HepG2 (cell line): ENCODE data around the gene PDSS2. TPM values are rescaled to one million over a fixed set of nuclear protein-coding genes. Genes with fewer than 3 reads are reported as not detected.

ENCODE experiments used
- BHLHE40 ChIP-seq: IDR thresholded peaks from 2 replicates; pipeline ENCODE4 v1.6.1; 2011; ENCODE audit warnings: low read length, improper control_type of control experiment
- HMGXB4 ChIP-seq, 2 experiments: sonication (generic) in 1 of 2; formaldehyde crosslinking in 1 of 2; IDR thresholded peaks; 2 replicates each; pipeline versions ENCODE4 v1.4.0 to v1.6.1; 2018 to 2020; ENCODE audit warnings: missing genetic modification reagents in 2 of 2, borderline replicate concordance in 1 of 2, low read depth in 1 of 2, mild to moderate bottlenecking in 1 of 2, missing biosample characterization in 1 of 2
- HOXA9 ChIP-seq: sonication (generic); formaldehyde crosslinking; IDR thresholded peaks from 2 replicates; pipeline ENCODE4 v1.8.1; 2022; ENCODE audit warnings: missing genetic modification reagents, mild to moderate bottlenecking, moderate library complexity, borderline replicate concordance
- POLR2G ChIP-seq: fragments of 200-400 bp; formaldehyde crosslinking; IDR thresholded peaks from 2 replicates; pipeline ENCODE4 v1.6.1; 2018; ENCODE audit warnings: mild to moderate bottlenecking, low read depth, low read length, moderate library complexity
- SNAPC2 ChIP-seq: sonication (generic); formaldehyde crosslinking; IDR thresholded peaks from 2 replicates; pipeline ENCODE4 v1.8.1; 2022; ENCODE audit warnings: mild to moderate bottlenecking, missing genetic modification reagents
- TOPORS ChIP-seq: sonication (generic); formaldehyde crosslinking; IDR thresholded peaks from 2 replicates; pipeline ENCODE4 v1.8.0; 2023; ENCODE audit warnings: mild to moderate bottlenecking, missing genetic modification reagents
- TRIM22 ChIP-seq: fragments of 450-650 bp; IDR thresholded peaks from 2 replicates; pipeline ENCODE4 v1.6.1; 2017
- ZNF180 ChIP-seq: sonication (generic); formaldehyde crosslinking; IDR thresholded peaks from 2 replicates; pipeline ENCODE4 v1.4.0; 2020; ENCODE audit warnings: low read depth, missing genetic modification reagents, borderline replicate concordance
- ZNF280B ChIP-seq: sonication (generic); formaldehyde crosslinking; IDR thresholded peaks from 2 replicates; pipeline ENCODE4 v1.5.0; 2020; ENCODE audit warnings: missing genetic modification reagents, mild to moderate bottlenecking, borderline replicate concordance
- ZNF564 ChIP-seq: sonication (generic); formaldehyde crosslinking; IDR thresholded peaks from 2 replicates; pipeline ENCODE4 v1.8.1; 2023; ENCODE audit warnings: mild to moderate bottlenecking, missing genetic modification reagents
- polyA plus RNA-seq, 8 experiments: library from polyadenylated mRNA; depleted of rRNA in 3 of 8; stranded (reverse) in 7 of 8; unstranded in 1 of 8; fragments of >200 nt; fragmentation: Illumina TruSeq in 4 of 8; extraction: Trizol in 4 of 8; gene quantifications; 2 replicates each; pipeline versions ENCODE4 v1.2.1 to v1.2.3, GENCODE V29; 2011 to 2016; ENCODE audit warnings: low read depth in 4 of 8, missing spikeins in 1 of 8, mixed read lengths in 1 of 8; ENCODE audit not compliant: insufficient read depth in 1 of 8
- total RNA-seq, 5 experiments: library from RNA; depleted of rRNA; stranded (reverse); fragments of >200 nt; fragmentation: Illumina TruSeq; extraction: Trizol; gene quantifications; 2 replicates each; pipeline ENCODE4 v1.2.3, GENCODE V29; 2016; ENCODE audit warnings: low read depth in 1 of 5

PDSS2 gene
- total and polyA plus RNA-seq, 2 of the 13 experiments (the other 11 are each of a cell fraction or from before 2014, with no cell fraction given) = 16.2 to 17.0 TPM

GRCh38 chr6:107114213-107114925 is 345.0 kb downstream of the PDSS2 start (continued):
- no peak for TF ChIP-seq TRIM22
- TF ChIP-seq ZNF180 (CRISPR knock-in tag) = no peak
- 0 out of 2 replicates have a peak, but pooled peaks have one; percentile 4 for TF ChIP-seq BHLHE40
- no peak for TF ChIP-seq ZNF280B
- peak; percentile 39; the same call in 1 of the 2 replicates for TF ChIP-seq ZNF564 (CRISPR knock-in tag)
- no peak for TF ChIP-seq HOXA9 (CRISPR knock-in tag)
- TF ChIP-seq SNAPC2 (CRISPR knock-in tag) = no peak; the same call in 1 of the 2 replicates
- TF ChIP-seq TOPORS = 0 out of 2 replicates have a peak, but pooled peaks have one; percentile 52
- peak; percentile 96 to 98 for TF ChIP-seq HMGXB4 (CRISPR knock-in tag; IDR thresholded peaks at IDR 0.05; ENCODE audit: borderline replicate concordance in 1 of 2, low read depth in 1 of 2)
- peak; percentile 35; the same call in 1 of the 2 replicates for TF ChIP-seq POLR2G
- TF ChIP-seq, all 625 proteins: peak for 150
